ENCODE results near the gene TRIM38.
"Not testable (repeated sequence)": the region's sequence is repeated elsewhere in the genome, so short reads cannot be mapped to it uniquely, and the experiment has no call there.

Gene TRIM38

GRCh38 chr6:25942561-25943147, 19.9 kb upstream of the TRIM38 start:
- no peak for DNase-seq (ENCODE audit: low read depth)

- DNase-seq (ENCODE audit: low read depth): no peak
Measured at GRCh38 chr6:25943887-25944286, 18.7 kb upstream of the TRIM38 start.

DNA sequence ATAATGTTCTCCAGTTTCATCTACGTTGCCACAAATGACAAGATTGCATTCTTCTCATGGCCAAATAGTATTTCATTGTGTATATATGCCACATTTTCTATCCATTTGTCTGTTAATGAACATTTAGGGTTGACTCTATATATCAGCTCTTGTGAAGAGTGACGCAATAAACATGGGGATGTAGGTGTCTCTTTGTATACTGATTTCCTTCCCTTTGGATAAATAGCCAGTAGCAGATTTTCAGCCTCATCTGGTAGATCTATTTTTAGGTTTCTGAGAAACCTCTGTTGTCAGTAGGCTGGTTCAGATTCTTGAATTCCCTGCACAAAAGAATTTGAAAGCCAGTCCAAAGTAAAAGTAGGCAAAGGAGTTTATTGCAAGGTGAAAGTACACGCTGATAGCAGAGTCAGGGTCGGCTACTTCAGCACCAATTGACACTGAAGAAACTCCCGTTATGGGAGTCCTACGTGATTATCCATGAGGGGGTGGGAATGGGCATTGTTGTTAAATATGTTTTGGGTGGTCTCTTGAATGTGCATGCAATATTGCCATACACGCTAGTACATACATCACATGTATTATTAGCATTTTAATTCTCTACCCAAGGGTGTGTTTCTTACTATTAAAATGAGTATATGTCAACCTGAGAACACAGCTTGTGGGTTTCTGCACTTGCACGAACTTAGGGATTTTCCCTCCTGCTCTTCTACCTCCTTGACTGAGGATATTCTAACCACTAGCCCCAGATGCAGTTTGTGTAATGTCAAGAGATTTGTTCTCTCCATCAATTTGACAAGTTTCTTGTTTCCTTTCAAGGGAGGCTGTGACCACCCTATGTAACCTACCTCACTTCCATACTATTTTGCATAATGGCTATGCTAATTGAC, 17.7 kb upstream of the TRIM38 start:
- no peak for DNase-seq (ENCODE audit: low read depth)

DNA sequence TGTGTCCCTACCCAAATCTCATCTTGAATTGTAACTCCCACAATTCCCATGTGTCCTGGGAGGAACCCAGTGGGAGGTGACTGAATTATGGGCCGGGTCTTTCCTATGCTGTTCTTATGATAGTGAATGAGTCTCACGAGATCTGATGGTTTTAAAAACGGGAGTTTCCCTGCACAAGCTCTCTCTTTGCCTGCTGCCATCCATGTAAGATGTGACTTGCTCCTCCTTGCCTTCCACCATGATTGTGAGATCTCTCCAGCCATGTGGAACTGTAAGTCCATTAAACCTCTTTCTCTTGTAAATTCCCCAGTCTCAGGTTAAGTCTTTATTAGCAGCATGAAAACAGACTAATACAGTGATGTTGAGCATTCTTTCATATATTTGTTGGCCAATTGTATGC, 16.9 kb upstream of the TRIM38 start:
- not testable (repeated sequence) for DNase-seq (ENCODE audit: low read depth)

DNA sequence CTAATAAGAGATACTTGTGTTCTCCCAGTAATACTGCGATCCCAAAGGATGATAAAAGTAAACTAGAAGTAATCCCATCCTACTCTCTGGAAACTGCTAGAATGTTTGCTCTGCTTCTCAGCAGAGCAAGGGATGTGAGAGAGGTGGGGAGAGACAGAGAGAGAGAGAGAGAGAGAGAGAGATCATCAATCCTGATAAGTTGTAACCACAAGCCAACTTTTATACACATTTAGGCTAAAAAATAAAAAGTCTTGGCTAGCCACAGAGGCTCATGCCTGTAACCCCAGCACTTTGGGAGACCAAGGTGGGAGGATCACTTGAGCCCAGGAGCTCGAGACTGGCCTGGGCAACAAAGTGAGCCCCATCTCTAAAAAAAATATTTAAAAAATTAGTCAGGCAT, 16.0 kb upstream of the TRIM38 start:
- DNase-seq (ENCODE audit: low read depth): no peak

- DNase-seq (ENCODE audit: low read depth): not testable (repeated sequence)
Measured at GRCh38 chr6:25947492-25947891, 15.1 kb upstream of the TRIM38 start.

DNA sequence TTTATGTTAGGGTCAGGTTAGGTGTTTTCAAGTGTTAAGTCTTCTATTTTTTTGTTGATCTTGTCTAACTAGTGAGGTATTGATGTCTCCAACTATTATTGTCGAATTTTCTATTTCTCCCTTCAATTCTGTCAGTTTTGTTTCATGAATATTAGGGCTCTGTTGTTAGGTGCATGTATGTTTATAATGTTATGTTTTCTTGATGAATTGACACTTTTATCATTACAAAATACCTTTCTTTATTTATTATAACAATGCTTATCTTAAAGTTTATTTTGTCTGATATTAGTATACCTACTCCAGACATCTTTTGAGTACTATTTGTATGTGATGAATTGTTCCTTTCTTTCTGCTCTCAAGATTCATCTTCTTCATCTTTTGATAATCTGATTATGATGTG, 12.9 kb upstream of the TRIM38 start:
- no peak for DNase-seq (ENCODE audit: low read depth)

GRCh38 chr6:25950297-25950696, 12.3 kb upstream of the TRIM38 start:
- no peak for DNase-seq (ENCODE audit: low read depth)

- no peak for DNase-seq (ENCODE audit: low read depth)
Measured at GRCh38 chr6:25951296-25952032, 11.1 kb upstream of the TRIM38 start.

DNA sequence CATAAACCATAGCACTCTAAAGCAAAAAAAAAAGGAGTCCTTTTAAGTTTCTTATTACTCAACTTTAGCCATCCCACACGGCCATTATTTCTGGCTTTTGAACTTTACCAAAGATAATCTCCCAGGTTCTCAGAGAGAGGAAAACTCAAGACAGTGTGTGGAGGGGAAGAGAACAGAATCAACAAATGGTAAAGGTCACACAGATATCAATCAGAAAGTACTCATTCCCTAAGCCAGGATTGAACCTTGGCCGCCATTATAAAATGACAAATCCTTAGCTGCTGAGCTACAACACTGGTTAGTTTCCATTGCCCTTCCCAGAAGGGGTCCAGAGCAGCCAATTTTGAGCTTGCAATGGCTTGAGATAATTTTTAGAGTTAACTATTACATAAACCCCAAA, 10.1 kb upstream of the TRIM38 start:
- DNase-seq (ENCODE audit: low read depth): no peak

DNA sequence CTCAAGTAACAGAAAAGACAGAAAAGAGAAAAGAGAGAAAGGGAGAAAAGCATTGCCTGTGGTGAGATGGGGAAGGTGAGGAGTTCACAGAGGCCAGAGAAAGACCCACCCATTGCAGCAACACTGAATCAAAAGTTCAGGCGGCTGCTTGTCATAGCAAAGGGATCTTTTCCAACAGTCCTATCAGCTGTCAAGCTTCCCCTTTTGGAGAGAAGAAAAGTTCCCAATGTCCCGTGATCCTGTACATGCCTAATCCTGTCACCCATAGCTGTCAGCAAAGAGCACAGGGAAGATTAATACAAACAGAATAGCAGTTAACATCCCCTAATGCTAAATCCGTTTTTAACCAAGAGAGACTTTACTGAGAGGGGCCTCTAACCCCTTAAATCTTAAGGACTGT, 8.9 kb upstream of the TRIM38 start:
- no peak for DNase-seq (ENCODE audit: low read depth)

DNA sequence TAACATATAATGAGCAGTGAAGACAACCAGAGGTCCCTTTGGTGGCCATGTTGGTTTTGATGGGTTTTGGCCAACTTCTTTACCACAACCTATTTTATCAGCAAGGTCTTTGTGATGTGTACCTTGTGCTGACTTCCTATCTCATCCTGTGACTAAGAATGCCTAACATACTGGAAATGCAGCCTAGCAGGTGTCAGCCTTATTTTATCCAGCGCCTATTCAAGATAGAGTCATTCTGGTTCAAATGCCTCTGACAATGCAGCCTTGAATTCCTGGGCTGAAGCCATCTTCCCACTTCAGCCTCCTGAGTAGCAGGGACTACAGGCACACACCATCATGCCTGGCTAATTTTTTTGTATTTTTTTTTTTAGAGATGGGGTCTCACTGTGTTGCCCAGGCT, 7.8 kb upstream of the TRIM38 start:
- DNase-seq (ENCODE audit: low read depth): no peak

GRCh38 chr6:25956226-25956625, 6.4 kb upstream of the TRIM38 start:
- DNase-seq (ENCODE audit: low read depth): no peak

- DNase-seq (ENCODE audit: low read depth): no peak
Measured at GRCh38 chr6:25958700-25959162, 3.9 kb upstream of the TRIM38 start.

- no peak for DNase-seq (ENCODE audit: low read depth)
Measured at GRCh38 chr6:25959890-25960536, 2.6 kb upstream of the TRIM38 start.

GRCh38 chr6:25960734-25961133, 1.9 kb upstream of the TRIM38 start:
- DNase-seq (ENCODE audit: low read depth): no peak

- DNase-seq (ENCODE audit: low read depth): no peak
Measured at GRCh38 chr6:25961619-25962148, 918 bp upstream of the TRIM38 start.

DNA sequence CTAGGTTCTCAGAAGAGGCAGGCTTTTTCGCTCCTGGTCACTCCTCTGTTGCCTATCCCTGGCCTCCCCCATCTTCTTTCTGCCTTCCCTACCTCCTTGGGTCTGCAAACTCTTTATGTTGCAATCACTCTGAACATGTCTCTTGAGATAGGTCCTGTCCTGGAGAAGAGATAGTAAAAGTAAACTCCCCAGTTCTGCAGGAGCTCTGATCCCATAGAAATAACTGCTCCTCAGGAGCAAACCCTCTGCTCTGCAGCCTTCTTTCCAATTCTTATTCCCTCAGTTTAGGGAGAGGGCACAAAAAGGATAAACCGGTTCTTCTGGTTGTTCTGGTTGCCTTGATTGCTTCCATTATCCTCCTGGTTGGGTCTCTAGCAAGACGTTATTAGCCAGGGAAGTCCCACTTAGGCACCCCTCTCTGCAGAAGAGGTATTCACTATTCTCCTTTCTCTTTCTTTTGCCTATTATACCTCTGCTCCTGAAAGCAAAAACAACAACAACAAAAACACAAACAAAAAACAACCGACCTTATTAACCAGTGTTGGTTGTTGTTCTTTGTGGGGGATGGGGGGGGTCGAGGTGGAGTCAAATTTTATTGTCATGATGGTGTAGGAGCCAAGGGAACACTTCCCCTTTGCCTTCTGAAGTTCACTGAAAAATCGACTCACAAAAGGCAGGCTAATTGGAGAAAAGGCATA, 973 bp downstream of the TRIM38 start:
- no peak for DNase-seq (ENCODE audit: low read depth)

DNA sequence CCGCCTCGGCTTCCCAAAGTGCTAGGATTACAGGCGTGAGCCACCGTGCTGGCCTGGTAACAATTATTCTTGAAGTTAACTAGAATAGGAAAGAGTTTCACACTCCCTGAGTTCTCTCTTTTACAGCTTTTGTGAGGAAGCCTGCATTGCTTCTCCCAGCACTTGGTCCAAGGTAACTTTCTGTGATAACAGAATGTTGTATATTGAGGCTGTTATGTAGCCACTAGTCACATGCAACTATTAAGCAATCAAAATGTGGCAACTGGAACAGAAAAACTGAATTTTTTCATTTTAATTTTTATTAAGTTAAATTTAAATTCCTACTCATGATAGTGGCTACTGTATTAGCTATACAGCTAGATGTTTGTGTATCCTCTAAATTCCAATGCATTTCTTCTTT, 2.5 kb downstream of the TRIM38 start:
- no peak for DNase-seq (ENCODE audit: low read depth)

GRCh38 chr6:25966711-25967110, 4.1 kb downstream of the TRIM38 start:
- DNase-seq (ENCODE audit: low read depth): no peak

DNA sequence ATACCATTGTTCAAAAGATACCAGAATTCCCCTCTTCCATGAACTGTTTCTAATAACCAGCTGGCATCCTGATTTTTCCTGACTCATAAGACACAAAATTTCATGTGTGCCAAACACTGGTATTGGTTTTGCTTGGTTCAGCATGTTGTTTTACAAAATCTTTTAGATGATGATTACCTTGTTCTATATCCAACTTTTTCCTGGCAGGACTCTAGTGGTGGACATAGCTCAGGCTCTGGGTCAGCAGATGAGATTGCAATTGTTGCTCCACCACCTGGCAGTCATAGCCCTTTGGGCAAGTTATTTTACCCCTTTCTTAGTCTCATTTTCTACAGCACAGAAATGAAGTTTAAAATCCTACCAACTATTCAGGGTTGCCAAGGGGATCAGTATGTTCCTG, 6.2 kb downstream of the TRIM38 start:
- DNase-seq (ENCODE audit: low read depth): no peak
